IPS-NIHi7 (cell line): ENCODE data around the gene MRGPRE.

ENCODE experiments used
- DNase-seq: peaks from one replicate; pipeline ENCODE4 v3.0.0; 2012; ENCODE audit warnings: mixed read lengths; ENCODE audit errors: extremely low spot score

Gene MRGPRE

GRCh38 chr11:3226846-3227567, 5.2 kb downstream of the MRGPRE start:
- no peak for DNase-seq

GRCh38 chr11:3225826-3226750, 6.1 kb downstream of the MRGPRE start:
- no peak for DNase-seq

GRCh38 chr11:3225159-3225758, 7.0 kb downstream of the MRGPRE start:
- DNase-seq, result no peak

GRCh38 chr11:3224401-3225057, 7.7 kb downstream of the MRGPRE start:
- DNase-seq, result no peak

GRCh38 chr11:3223932-3224381, 8.3 kb downstream of the MRGPRE start:
- peak; percentile 46 for DNase-seq

- DNase-seq, result no peak
Observed at GRCh38 chr11:3222941-3223915, 9.0 kb downstream of the MRGPRE start.

GRCh38 chr11:3222003-3222855, 10.0 kb downstream of the MRGPRE start:
- no peak for DNase-seq

GRCh38 chr11:3221408-3222002, 10.7 kb downstream of the MRGPRE start:
- DNase-seq, result no peak

GRCh38 chr11:3220521-3221407, 11.5 kb downstream of the MRGPRE start:
- no peak for DNase-seq

GRCh38 chr11:3220101-3220500, 12.1 kb downstream of the MRGPRE start:
- no peak for DNase-seq

GRCh38 chr11:3219281-3219892, 12.8 kb downstream of the MRGPRE start:
- DNase-seq, result no peak

- no peak for DNase-seq
Observed at GRCh38 chr11:3218483-3219280, 13.5 kb downstream of the MRGPRE start, which contains the start of gene MRGPRG. MRGPRG (minus strand) TSS chr11:3218813; CDS start chr11:3218813, 0 bp downstream.

GRCh38 chr11:3217818-3218482, 14.3 kb downstream of the MRGPRE start:
- no peak for DNase-seq

- DNase-seq, result no peak
Observed at GRCh38 chr11:3216027-3216525, 16.1 kb downstream of the MRGPRE start.

- DNase-seq, result no peak
Observed at GRCh38 chr11:3215346-3216026, 16.7 kb downstream of the MRGPRE start.

GRCh38 chr11:3214420-3214699, 17.9 kb downstream of the MRGPRE start:
- no peak for DNase-seq
